ENCODE results near the gene MME. TPM values are rescaled to one million over a fixed set of nuclear protein-coding genes. Genes with fewer than 3 reads are reported as not detected.

The MME gene
- total RNA-seq, 1 experiment from 2014 or later: not detected

DNA sequence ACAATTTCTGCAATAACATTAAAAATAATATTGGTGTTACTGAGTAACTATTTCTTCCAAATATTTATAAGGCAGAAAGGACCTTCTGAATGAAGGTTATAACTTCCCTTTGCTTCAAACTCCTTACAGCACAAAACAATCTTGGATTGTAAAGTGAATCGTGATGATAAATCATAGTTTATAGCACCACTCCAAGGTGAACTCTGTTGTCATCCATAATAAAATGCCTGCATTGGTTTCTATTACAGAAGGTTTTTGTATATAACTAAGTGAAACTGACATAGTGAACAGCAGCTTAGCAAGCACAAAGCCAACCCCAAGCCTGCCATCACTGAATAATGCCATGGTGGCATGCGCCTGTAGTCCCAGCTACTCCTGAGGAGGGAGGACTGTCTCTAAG, 86.3 kb downstream of the MME start:
- H3K9me3 ChIP-seq (ENCODE audit: low read depth, low read length, poor library complexity, severe bottlenecking): no peaks in the 10 kb centered on the region
- no peak overlapping the region for H3K27ac ChIP-seq (ENCODE audit: low read depth, low read length, poor library complexity, severe bottlenecking)
- peaks cover 4% of the 10 kb centered on the region for H3K27me3 ChIP-seq (replicated peaks; ENCODE audit: insufficient read depth, low read depth, low read length, poor library complexity)
- no peak for TF ChIP-seq EZH2 (IDR thresholded peaks at IDR 0.05; ENCODE audit: borderline replicate concordance, low read depth, low read length, poor library complexity, severe bottlenecking)
- TF ChIP-seq, protein P1, sequence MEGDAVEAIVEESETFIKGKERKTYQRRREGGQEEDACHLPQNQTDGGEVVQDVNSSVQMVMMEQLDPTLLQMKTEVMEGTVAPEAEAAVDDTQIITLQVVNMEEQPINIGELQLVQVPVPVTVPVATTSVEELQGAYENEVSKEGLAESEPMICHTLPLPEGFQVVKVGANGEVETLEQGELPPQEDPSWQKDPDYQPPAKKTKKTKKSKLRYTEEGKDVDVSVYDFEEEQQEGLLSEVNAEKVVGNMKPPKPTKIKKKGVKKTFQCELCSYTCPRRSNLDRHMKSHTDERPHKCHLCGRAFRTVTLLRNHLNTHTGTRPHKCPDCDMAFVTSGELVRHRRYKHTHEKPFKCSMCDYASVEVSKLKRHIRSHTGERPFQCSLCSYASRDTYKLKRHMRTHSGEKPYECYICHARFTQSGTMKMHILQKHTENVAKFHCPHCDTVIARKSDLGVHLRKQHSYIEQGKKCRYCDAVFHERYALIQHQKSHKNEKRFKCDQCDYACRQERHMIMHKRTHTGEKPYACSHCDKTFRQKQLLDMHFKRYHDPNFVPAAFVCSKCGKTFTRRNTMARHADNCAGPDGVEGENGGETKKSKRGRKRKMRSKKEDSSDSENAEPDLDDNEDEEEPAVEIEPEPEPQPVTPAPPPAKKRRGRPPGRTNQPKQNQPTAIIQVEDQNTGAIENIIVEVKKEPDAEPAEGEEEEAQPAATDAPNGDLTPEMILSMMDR (conservative IDR thresholded peaks at IDR 0.05; ENCODE audit: low read depth, low read length): no peak
- no TSS peak for BruUV-seq (replicated peaks)
- ChIA-PET CTCF (no interaction called here), POLR2A (ENCODE audit: low non-redundant PET) (no interaction called here)
- intact Hi-C loops (cut with micrococcal nuclease; ENCODE audit: unreplicated experiment): no loop called here
- no peaks in the 10 kb centered on the region for H3K4me1 ChIP-seq (ENCODE audit: insufficient read depth, low read length, poor library complexity, severe bottlenecking)
- no peak for DNase-seq (ENCODE audit: low spot score)
- no peaks in the 10 kb centered on the region for H3K36me3 ChIP-seq (ENCODE audit: insufficient read depth, low read length, poor library complexity, severe bottlenecking)
- no peak overlapping the region for H3K4me3 ChIP-seq (ENCODE audit: low read depth, low read length, poor library complexity, severe bottlenecking)

DNA sequence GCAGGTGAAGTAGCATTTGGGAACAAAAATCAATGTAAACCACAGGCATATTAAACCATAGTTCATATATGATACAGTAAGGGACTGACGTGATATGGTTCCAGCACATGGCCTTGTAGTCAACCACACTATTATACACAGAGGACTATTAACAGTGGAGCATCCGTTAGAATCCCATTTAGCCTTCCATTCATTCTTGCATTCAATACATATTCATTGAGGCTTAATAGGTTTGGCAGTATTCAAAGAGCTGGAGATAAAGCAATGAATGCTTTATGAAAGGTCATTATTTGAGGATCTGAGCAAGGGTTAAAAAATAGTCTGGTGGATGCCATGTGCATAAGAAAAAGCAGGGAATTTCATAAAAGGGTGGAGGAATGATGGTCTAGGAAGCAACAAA, 89.1 kb downstream of the MME start:
- no TSS peak for BruUV-seq (replicated peaks)
- DNase-seq (ENCODE audit: low spot score): no peak
- H3K27ac ChIP-seq (ENCODE audit: low read depth, low read length, poor library complexity, severe bottlenecking): no peak overlapping the region
- H3K4me3 ChIP-seq (ENCODE audit: low read depth, low read length, poor library complexity, severe bottlenecking): no peak overlapping the region
- TF ChIP-seq, protein P1 (conservative IDR thresholded peaks at IDR 0.05; ENCODE audit: low read depth, low read length): no peak
- TF ChIP-seq EZH2 (IDR thresholded peaks at IDR 0.05; ENCODE audit: borderline replicate concordance, low read depth, low read length, poor library complexity, severe bottlenecking): no peak
- no peaks in the 10 kb centered on the region for H3K27me3 ChIP-seq (replicated peaks; ENCODE audit: insufficient read depth, low read depth, low read length, poor library complexity)
- ChIA-PET POLR2A (ENCODE audit: low non-redundant PET) (no interaction called here), CTCF (no interaction called here)
- intact Hi-C loops (cut with micrococcal nuclease; ENCODE audit: unreplicated experiment): no loop called here
- H3K36me3 ChIP-seq (ENCODE audit: insufficient read depth, low read length, poor library complexity, severe bottlenecking): no peaks in the 10 kb centered on the region
- H3K9me3 ChIP-seq (ENCODE audit: low read depth, low read length, poor library complexity, severe bottlenecking): no peaks in the 10 kb centered on the region
- no peaks in the 10 kb centered on the region for H3K4me1 ChIP-seq (ENCODE audit: insufficient read depth, low read length, poor library complexity, severe bottlenecking)

DNA sequence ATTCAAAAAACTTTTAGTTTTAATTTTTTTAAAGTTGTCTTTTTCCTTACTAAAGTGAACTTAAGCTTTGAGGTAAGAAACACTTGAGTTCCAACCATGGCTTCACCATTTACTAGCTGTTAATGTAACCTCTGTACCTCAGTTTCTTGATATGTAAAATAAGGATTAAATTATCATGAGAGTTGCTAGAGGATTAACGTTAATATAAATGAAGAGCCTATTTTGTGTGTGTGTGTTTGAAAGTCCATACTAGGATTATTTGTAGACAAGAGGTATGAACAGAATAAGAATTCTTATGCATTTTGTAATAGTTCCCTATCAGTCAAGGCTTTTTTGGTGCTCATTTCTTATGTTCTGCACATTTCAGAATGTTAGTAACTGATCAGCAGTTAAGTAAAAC, 93.7 kb downstream of the MME start:
- H3K4me3 ChIP-seq (ENCODE audit: low read depth, low read length, poor library complexity, severe bottlenecking): no peak overlapping the region
- peaks cover 3% of the 10 kb centered on the region for H3K27me3 ChIP-seq (replicated peaks; ENCODE audit: insufficient read depth, low read depth, low read length, poor library complexity)
- DNase-seq (ENCODE audit: low spot score): no peak
- TF ChIP-seq, protein P1 (conservative IDR thresholded peaks at IDR 0.05; ENCODE audit: low read depth, low read length): no peak
- no peak for TF ChIP-seq EZH2 (IDR thresholded peaks at IDR 0.05; ENCODE audit: borderline replicate concordance, low read depth, low read length, poor library complexity, severe bottlenecking)
- POLR2A ChIA-PET (ENCODE audit: low non-redundant PET): no interaction called here
- H3K27ac ChIP-seq (ENCODE audit: low read depth, low read length, poor library complexity, severe bottlenecking): no peak overlapping the region
- H3K9me3 ChIP-seq (ENCODE audit: low read depth, low read length, poor library complexity, severe bottlenecking): no peaks in the 10 kb centered on the region
- CTCF ChIA-PET: no interaction called here
- H3K36me3 ChIP-seq (ENCODE audit: insufficient read depth, low read length, poor library complexity, severe bottlenecking): no peaks in the 10 kb centered on the region
- intact Hi-C loops (cut with micrococcal nuclease; ENCODE audit: unreplicated experiment): no loop called here
- H3K4me1 ChIP-seq (ENCODE audit: insufficient read depth, low read length, poor library complexity, severe bottlenecking): no peaks in the 10 kb centered on the region
- BruUV-seq (replicated peaks): no TSS peak
